GM18498 (cell line): ENCODE results near the gene TP53BP2.
"Not testable (repeated sequence)": the region's sequence is repeated elsewhere in the genome, so short reads cannot be mapped to it uniquely, and the experiment has no call there.

ENCODE experiments used
- ATAC-seq: cut with Tn5 transposase; IDR thresholded peaks from one replicate; pipeline ENCODE4 v1.9.1; 2021; ENCODE audit warnings: mild to moderate bottlenecking, moderate library complexity; ENCODE audit not compliant: unreplicated experiment

The TP53BP2 gene

GRCh38 chr1:223856386-223856785 lies 10.6 kb upstream of the TP53BP2 start:
- no peak for ATAC-seq

GRCh38 chr1:223853748-223854147 lies 8.0 kb upstream of the TP53BP2 start:
- ATAC-seq: peak; percentile 81

GRCh38 chr1:223853275-223853674 lies 7.5 kb upstream of the TP53BP2 start:
- ATAC-seq: no peak

GRCh38 chr1:223852337-223852736 lies 6.6 kb upstream of the TP53BP2 start:
- ATAC-seq: no peak

GRCh38 chr1:223849352-223850254 lies 3.9 kb upstream of the TP53BP2 start:
- ATAC-seq: no peak

GRCh38 chr1:223848536-223848935 lies 2.8 kb upstream of the TP53BP2 start:
- ATAC-seq: no peak

GRCh38 chr1:223847781-223848345 lies 2.1 kb upstream of the TP53BP2 start:
- no peak for ATAC-seq

GRCh38 chr1:223845037-223845809 lies 524 bp downstream of the TP53BP2 start:
- peak; percentile 27 for ATAC-seq

- no peak for ATAC-seq
Observed at GRCh38 chr1:223844787-223845036, 1.0 kb downstream of the TP53BP2 start.

- no peak for ATAC-seq
Observed at GRCh38 chr1:223843934-223844786, 1.6 kb downstream of the TP53BP2 start.

- no peak for ATAC-seq
Observed at GRCh38 chr1:223842784-223843183, 3.0 kb downstream of the TP53BP2 start.

- not testable (repeated sequence) for ATAC-seq
Observed at GRCh38 chr1:223841977-223842623, 3.6 kb downstream of the TP53BP2 start.

GRCh38 chr1:223840254-223840653 lies 5.5 kb downstream of the TP53BP2 start:
- no peak for ATAC-seq

GRCh38 chr1:223838125-223838854 lies 7.5 kb downstream of the TP53BP2 start:
- no peak for ATAC-seq

GRCh38 chr1:223837687-223838086 lies 8.1 kb downstream of the TP53BP2 start:
- ATAC-seq: no peak

GRCh38 chr1:223837206-223837605 lies 8.5 kb downstream of the TP53BP2 start:
- no peak for ATAC-seq

- ATAC-seq: no peak
Observed at GRCh38 chr1:223836586-223836985, 9.2 kb downstream of the TP53BP2 start.

- no peak for ATAC-seq
Observed at GRCh38 chr1:223835754-223836153, 10.0 kb downstream of the TP53BP2 start.

GRCh38 chr1:223834660-223835263 lies 11.0 kb downstream of the TP53BP2 start:
- no peak for ATAC-seq
